Loucy (cell line): ENCODE data around the gene MCTP2.

Experiments used
- H2AFZ ChIP-seq: fragments of 200-600 bp; sonication (generic); 2 replicates; pipeline ENCODE4 v1.6.0; 2016; ENCODE audit warnings: antibody characterized with exemption, mild to moderate bottlenecking, low read length, moderate library complexity
- H3F3A ChIP-seq: fragments of 200-600 bp; 2 replicates; pipeline ENCODE4 v1.6.0; 2016; ENCODE audit warnings: antibody characterized with exemption, low read depth, mild to moderate bottlenecking
- H3K27me3 ChIP-seq: fragments of 200-600 bp; sonication (generic); 2 replicates; pipeline ENCODE4 v1.6.1; 2014; ENCODE audit warnings: low read length, mild to moderate bottlenecking; ENCODE audit not compliant: insufficient read depth, poor library complexity, severe bottlenecking
- H3K36me3 ChIP-seq: fragments of 200-600 bp; sonication (generic); 2 replicates; pipeline ENCODE4 v1.6.1; 2016; ENCODE audit warnings: low read length; ENCODE audit not compliant: insufficient read depth
- H3K4me1 ChIP-seq: fragments of 200-600 bp; sonication (generic); 2 replicates; pipeline ENCODE4 v1.5.1; 2014; ENCODE audit warnings: low read length, mild to moderate bottlenecking; ENCODE audit not compliant: insufficient read depth, poor library complexity, severe bottlenecking
- H3K4me2 ChIP-seq: fragments of 200-600 bp; sonication (generic); 2 replicates; pipeline ENCODE4 v1.6.0; 2014; ENCODE audit warnings: antibody characterized with exemption, low read length, low read depth, mild to moderate bottlenecking; ENCODE audit not compliant: poor library complexity, severe bottlenecking
- H3K4me3 ChIP-seq: fragments of 200-600 bp; sonication (generic); 2 replicates; pipeline ENCODE4 v1.5.1; 2014; ENCODE audit warnings: low read length, mild to moderate bottlenecking, mixed read lengths; ENCODE audit not compliant: poor library complexity, severe bottlenecking
- H3K79me2 ChIP-seq: fragments of 200-600 bp; sonication (generic); 2 replicates; pipeline ENCODE4 v1.6.1; 2014; ENCODE audit warnings: low read length; ENCODE audit not compliant: insufficient read depth
- H3K9ac ChIP-seq: fragments of 200-600 bp; sonication (generic); 2 replicates; pipeline ENCODE4 v1.6.0; 2014; ENCODE audit warnings: mild to moderate bottlenecking, low read depth, low read length, moderate library complexity; ENCODE audit not compliant: poor library complexity, severe bottlenecking
- H3K9me2 ChIP-seq: fragments of 200-600 bp; sonication (generic); replicated peaks from 2 replicates; pipeline ENCODE4 v1.6.1; 2016; ENCODE audit warnings: low read depth, low read length, mixed read lengths
- H3K9me3 ChIP-seq: fragments of 200-600 bp; sonication (generic); 2 replicates; pipeline ENCODE4 v1.6.1; 2014; ENCODE audit warnings: mild to moderate bottlenecking, antibody characterized with exemption, low read length, low read depth; ENCODE audit not compliant: insufficient read depth
- H4K20me1 ChIP-seq: fragments of 200-600 bp; sonication (generic); 2 replicates; pipeline ENCODE4 v1.6.0; 2014; ENCODE audit warnings: antibody characterized with exemption, low read length, mild to moderate bottlenecking; ENCODE audit not compliant: insufficient read depth, poor library complexity, severe bottlenecking
- CTCF ChIP-seq: fragments of 200-600 bp; sonication (generic); conservative IDR thresholded peaks from 2 replicates; pipeline ENCODE4 v1.5.1; 2014; ENCODE audit warnings: mild to moderate bottlenecking, antibody characterized with exemption, low read length
- EZH2phosphoT487 ChIP-seq: fragments of 200-600 bp; IDR thresholded peaks from 2 replicates; pipeline ENCODE4 v1.6.1; 2018; ENCODE audit warnings: antibody characterized with exemption, mild to moderate bottlenecking, moderate library complexity, borderline replicate concordance

Gene MCTP2

GRCh38 chr15:94353488-94353820 lies 122.1 kb downstream of the MCTP2 start:
- no peaks in the 10 kb centered on the region for H3K4me1 ChIP-seq
- no peak overlapping the region for H3K9ac ChIP-seq
- no peaks in the 10 kb centered on the region for H3K9me2 ChIP-seq
- H3K4me3 ChIP-seq = no peak overlapping the region
- no peaks in the 10 kb centered on the region for H3K27me3 ChIP-seq
- H2AFZ ChIP-seq = no peak overlapping the region
- no peaks in the 10 kb centered on the region for H3K9me3 ChIP-seq
- H3K79me2 ChIP-seq = peaks cover 5% of the 10 kb centered on the region; the same call in 1 of the 2 replicates
- no peak overlapping the region for H3K4me2 ChIP-seq
- peaks cover 22% of the 10 kb centered on the region for H4K20me1 ChIP-seq
- peaks cover 97% of the 10 kb centered on the region for H3K36me3 ChIP-seq
- no peak for TF ChIP-seq CTCF
- TF ChIP-seq EZH2phosphoT487 = no peak
- H3F3A ChIP-seq = no peaks in the 10 kb centered on the region

GRCh38 chr15:94354655-94355054 lies 123.3 kb downstream of the MCTP2 start:
- H3K79me2 ChIP-seq = peaks cover 5% of the 10 kb centered on the region; the same call in 1 of the 2 replicates
- H3K4me1 ChIP-seq = no peaks in the 10 kb centered on the region
- H3K9me3 ChIP-seq = no peaks in the 10 kb centered on the region
- no peaks in the 10 kb centered on the region for H3K27me3 ChIP-seq
- TF ChIP-seq EZH2phosphoT487 = no peak
- TF ChIP-seq CTCF = no peak
- no peaks in the 10 kb centered on the region for H3K9me2 ChIP-seq
- H3K4me2 ChIP-seq = no peak overlapping the region
- no peaks in the 10 kb centered on the region for H3F3A ChIP-seq
- H4K20me1 ChIP-seq = peaks cover 23% of the 10 kb centered on the region
- no peak overlapping the region for H3K4me3 ChIP-seq
- peaks cover 97% of the 10 kb centered on the region for H3K36me3 ChIP-seq
- no peak overlapping the region for H2AFZ ChIP-seq
- H3K9ac ChIP-seq = no peak overlapping the region

GRCh38 chr15:94359716-94360115 lies 128.4 kb downstream of the MCTP2 start:
- no peaks in the 10 kb centered on the region for H3K9me2 ChIP-seq

More at GRCh38 chr15:94359716-94360115, 128.4 kb downstream of the MCTP2 start:
- no peak overlapping the region for H3K9ac ChIP-seq
- no peaks in the 10 kb centered on the region for H3K9me3 ChIP-seq
- H3K36me3 ChIP-seq = peaks cover 99% of the 10 kb centered on the region; the same call in 1 of the 2 replicates
- TF ChIP-seq CTCF (no peak), EZH2phosphoT487 (no peak)
- H3K4me1 ChIP-seq = no peaks in the 10 kb centered on the region
- no peak overlapping the region for H2AFZ ChIP-seq
- H3K27me3 ChIP-seq = no peaks in the 10 kb centered on the region
- H4K20me1 ChIP-seq = peaks cover 28% of the 10 kb centered on the region
- peaks cover 4% of the 10 kb centered on the region; the same call in 1 of the 2 replicates for H3K79me2 ChIP-seq
- no peak overlapping the region for H3K4me3 ChIP-seq
- no peak overlapping the region for H3K4me2 ChIP-seq
- H3F3A ChIP-seq = no peaks in the 10 kb centered on the region
